Measurements from ENCODE around the gene PSMB4.

DNA sequence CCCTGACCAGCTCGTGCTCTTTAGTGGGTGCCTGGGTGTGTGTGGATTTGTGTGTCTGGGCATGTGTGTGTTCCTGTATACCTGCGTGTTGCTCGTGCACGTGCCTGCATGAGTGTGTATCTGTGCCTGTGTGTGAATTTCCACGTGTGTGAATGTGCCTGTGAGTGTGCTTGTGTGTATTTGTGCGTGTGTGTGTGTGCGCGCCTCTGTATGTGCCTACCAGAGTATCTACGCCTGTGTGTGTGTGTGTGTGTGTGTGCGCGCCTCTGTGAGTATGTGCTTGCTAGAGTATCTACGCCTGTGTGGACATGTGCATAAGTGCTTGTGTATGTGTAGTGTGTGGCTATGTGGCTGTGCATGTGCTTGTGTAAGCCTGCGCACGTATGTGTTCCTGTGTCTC is 26.2 kb upstream of the PSMB4 start:
- TF ChIP-seq, protein P1, sequence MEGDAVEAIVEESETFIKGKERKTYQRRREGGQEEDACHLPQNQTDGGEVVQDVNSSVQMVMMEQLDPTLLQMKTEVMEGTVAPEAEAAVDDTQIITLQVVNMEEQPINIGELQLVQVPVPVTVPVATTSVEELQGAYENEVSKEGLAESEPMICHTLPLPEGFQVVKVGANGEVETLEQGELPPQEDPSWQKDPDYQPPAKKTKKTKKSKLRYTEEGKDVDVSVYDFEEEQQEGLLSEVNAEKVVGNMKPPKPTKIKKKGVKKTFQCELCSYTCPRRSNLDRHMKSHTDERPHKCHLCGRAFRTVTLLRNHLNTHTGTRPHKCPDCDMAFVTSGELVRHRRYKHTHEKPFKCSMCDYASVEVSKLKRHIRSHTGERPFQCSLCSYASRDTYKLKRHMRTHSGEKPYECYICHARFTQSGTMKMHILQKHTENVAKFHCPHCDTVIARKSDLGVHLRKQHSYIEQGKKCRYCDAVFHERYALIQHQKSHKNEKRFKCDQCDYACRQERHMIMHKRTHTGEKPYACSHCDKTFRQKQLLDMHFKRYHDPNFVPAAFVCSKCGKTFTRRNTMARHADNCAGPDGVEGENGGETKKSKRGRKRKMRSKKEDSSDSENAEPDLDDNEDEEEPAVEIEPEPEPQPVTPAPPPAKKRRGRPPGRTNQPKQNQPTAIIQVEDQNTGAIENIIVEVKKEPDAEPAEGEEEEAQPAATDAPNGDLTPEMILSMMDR (IDR thresholded peaks at IDR 0.05; ENCODE audit: insufficient read depth, low read depth, low read length), result no peak
- no peak for TF ChIP-seq EZH2 (IDR thresholded peaks at IDR 0.05; ENCODE audit: insufficient read depth, low read length)
